Astrocyte (in vitro differentiated cells and primary cell): ENCODE data around the gene CRLF2.

Source experiments
- CTCF ChIP-seq: IDR thresholded peaks from 2 replicates; pipeline ENCODE4 v1.5.1; 2011; ENCODE audit warnings: low read depth, mild to moderate bottlenecking, inconsistent platforms, low read length, moderate library complexity; ENCODE audit not compliant: insufficient read depth
- EZH2 ChIP-seq: IDR thresholded peaks from 2 replicates; pipeline ENCODE4 v1.6.1; 2012; ENCODE audit warnings: mild to moderate bottlenecking, low read length, inconsistent platforms; ENCODE audit not compliant: insufficient read depth

- TF ChIP-seq CTCF (no peak), EZH2 (no peak)
Observed at GRCh38 chrX:1222531-1223241, 10.2 kb upstream of the CRLF2 start.
